Measurements from ENCODE around the gene CYBA.
A peak's percentile ranks its signal among the peaks of the same experiment; 100 is the strongest.

The CYBA gene

GRCh38 chr16:88693420-88694177 is 42.7 kb upstream of the CYBA start:
- DNase-seq, result no peak
- intact Hi-C loops (cut with DNase I; ENCODE audit: low total_unique reads), result no loop called here
- no peak overlapping the region for H3K4me3 ChIP-seq
- peaks cover 12 to 31% (median 22%) of the 10 kb centered on the region in 3 donors for H3K36me3 ChIP-seq
- no peak overlapping the region for H3K27ac ChIP-seq
- H3K27me3 ChIP-seq, result peaks cover 0 to 44% of the 10 kb centered on the region in 2 donors
- no peaks in the 10 kb centered on the region for H3K4me1 ChIP-seq
- no peaks in the 10 kb centered on the region for H3K9me3 ChIP-seq
- no peak for TF ChIP-seq CTCF (IDR thresholded peaks at IDR 0.05)

- Histone ChIP-seq H3K4me3 (no peak overlapping the region), H3K9me3 (no peaks in the 10 kb centered on the region), H3K4me1 (no peaks in the 10 kb centered on the region), H3K36me3 (peaks cover 6 to 24% (median 15%) of the 10 kb centered on the region in 3 donors), H3K27ac (no peak overlapping the region), H3K27me3 (peaks cover 0 to 52% of the 10 kb centered on the region in 2 donors)
- intact Hi-C loops (cut with DNase I; ENCODE audit: low total_unique reads), result no loop called here
- DNase-seq, result no peak
- TF ChIP-seq CTCF (IDR thresholded peaks at IDR 0.05), result no peak
These were observed 42.0 kb upstream of the CYBA start for GRCh38 chr16:88692861-88693260.

- DNase-seq, result peak in 1 of 2 donors; percentile 49
- H3K9me3 ChIP-seq, result no peaks in the 10 kb centered on the region
- intact Hi-C loops (cut with DNase I; ENCODE audit: low total_unique reads), result no loop called here
- H3K36me3 ChIP-seq, result peaks cover 2 to 15% (median 7%) of the 10 kb centered on the region in 3 donors
- peaks cover 0 to 60% of the 10 kb centered on the region in 2 donors for H3K27me3 ChIP-seq
- no peak for TF ChIP-seq CTCF (IDR thresholded peaks at IDR 0.05)
- no peak overlapping the region for H3K4me3 ChIP-seq
- H3K27ac ChIP-seq, result no peak overlapping the region
- H3K4me1 ChIP-seq, result peaks cover 0 to 3% (median under 1%) of the 10 kb centered on the region in 4 donors
These were observed 41.2 kb upstream of the CYBA start for GRCh38 chr16:88691924-88692560.

GRCh38 chr16:88691129-88691813 is 40.4 kb upstream of the CYBA start:
- Histone ChIP-seq H3K36me3 (peaks cover 0 to 8% (median 0%) of the 10 kb centered on the region in 3 donors), H3K27me3 (peaks cover 0 to 67% of the 10 kb centered on the region in 2 donors), H3K4me3 (no peak overlapping the region), H3K27ac (no peak overlapping the region), H3K4me1 (peaks cover 0 to 11% (median 7%) of the 10 kb centered on the region in 4 donors), H3K9me3 (no peaks in the 10 kb centered on the region)
- TF ChIP-seq CTCF (IDR thresholded peaks at IDR 0.05), result no peak
- intact Hi-C loops (cut with DNase I; ENCODE audit: low total_unique reads), result no loop called here
- DNase-seq, result no peak

- Histone ChIP-seq H3K4me1 (peaks cover 0 to 18% (median 15%) of the 10 kb centered on the region in 4 donors), H3K27me3 (peaks cover 2 to 74% of the 10 kb centered on the region in 2 donors), H3K9me3 (no peaks in the 10 kb centered on the region), H3K27ac (no peak overlapping the region), H3K4me3 (no peak overlapping the region), H3K36me3 (peaks cover 0 to under 1% (median 0%) of the 10 kb centered on the region in 3 donors)
- no peak for DNase-seq
- intact Hi-C loops (cut with DNase I; ENCODE audit: low total_unique reads), result no loop called here
- TF ChIP-seq CTCF (IDR thresholded peaks at IDR 0.05), result no peak
These were observed 39.7 kb upstream of the CYBA start for GRCh38 chr16:88690341-88691128.
